ENCODE measurements around the gene TMEM134. TPM values are rescaled to one million over a fixed set of nuclear protein-coding genes. Genes with fewer than 3 reads are reported as not detected.

The TMEM134 gene
- total and polyA plus RNA-seq, 9 of the 15 experiments (the other 6 are each of a cell fraction or from before 2014, with no cell fraction given) = 0.63 to 48.4 (median 10.7) TPM

DNA sequence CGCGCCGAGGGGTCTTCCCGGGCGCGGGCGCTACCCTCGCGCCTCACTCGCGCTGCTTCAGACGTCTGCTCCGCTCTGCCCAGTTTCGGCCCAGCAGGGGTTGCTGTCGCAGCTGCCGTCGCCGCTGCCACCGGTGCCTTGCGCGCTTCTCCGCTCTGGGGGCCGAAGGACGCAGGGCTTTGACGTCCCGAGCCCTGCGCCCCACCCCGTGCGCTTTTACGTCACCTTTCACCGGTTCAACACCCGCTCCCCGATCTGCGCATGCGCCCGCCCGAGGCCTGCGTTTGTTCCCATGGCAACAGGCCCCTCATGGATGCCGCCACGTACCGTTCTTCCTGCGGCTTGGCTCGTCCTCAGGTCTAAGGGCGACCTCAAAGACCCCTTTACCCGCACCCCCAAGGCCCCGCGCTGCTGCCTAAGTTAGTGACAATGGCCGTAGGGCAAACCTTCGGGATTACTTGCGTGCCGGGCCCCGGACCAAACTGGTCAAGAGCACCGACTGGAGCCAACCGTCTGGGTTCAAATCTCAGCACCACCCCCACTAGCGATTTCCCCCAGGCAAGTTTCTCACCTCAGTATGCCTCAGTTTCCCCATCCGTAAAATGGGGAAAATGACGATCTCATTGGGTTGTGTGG is 39.6 kb upstream of the TMEM134 start (continued):
- TF ChIP-seq, protein P1, sequence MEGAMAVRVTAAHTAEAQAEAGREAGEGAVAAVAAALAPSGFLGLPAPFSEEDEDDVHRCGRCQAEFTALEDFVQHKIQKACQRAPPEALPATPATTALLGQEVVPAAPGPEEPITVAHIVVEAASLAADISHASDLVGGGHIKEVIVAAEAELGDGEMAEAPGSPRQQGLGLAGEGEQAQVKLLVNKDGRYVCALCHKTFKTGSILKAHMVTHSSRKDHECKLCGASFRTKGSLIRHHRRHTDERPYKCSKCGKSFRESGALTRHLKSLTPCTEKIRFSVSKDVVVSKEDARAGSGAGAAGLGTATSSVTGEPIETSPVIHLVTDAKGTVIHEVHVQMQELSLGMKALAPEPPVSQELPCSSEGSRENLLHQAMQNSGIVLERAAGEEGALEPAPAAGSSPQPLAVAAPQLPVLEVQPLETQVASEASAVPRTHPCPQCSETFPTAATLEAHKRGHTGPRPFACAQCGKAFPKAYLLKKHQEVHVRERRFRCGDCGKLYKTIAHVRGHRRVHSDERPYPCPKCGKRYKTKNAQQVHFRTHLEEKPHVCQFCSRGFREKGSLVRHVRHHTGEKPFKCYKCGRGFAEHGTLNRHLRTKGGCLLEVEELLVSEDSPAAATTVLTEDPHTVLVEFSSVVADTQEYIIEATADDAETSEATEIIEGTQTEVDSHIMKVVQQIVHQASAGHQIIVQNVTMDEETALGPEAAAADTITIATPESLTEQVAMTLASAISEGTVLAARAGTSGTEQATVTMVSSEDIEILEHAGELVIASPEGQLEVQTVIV (CRISPR knock-in tag; IDR thresholded peaks at IDR 0.05; ENCODE audit: borderline replicate concordance) = no peak; the same call in 1 of the 2 replicates
- TF ChIP-seq ZNF217 (CRISPR knock-in tag; IDR thresholded peaks at IDR 0.05) (no peak), NFIC (IDR thresholded peaks at IDR 0.05) (no peak), EZH2 (IDR thresholded peaks at IDR 0.05; ENCODE audit: borderline replicate concordance, low read depth, low read length) (no peak), ZFPM2 (CRISPR knock-in tag; IDR thresholded peaks at IDR 0.05) (no peak), ELF2 (CRISPR knock-in tag; IDR thresholded peaks at IDR 0.05) (no peak), MECOM (CRISPR knock-in tag; IDR thresholded peaks at IDR 0.05) (no peak), ZBTB7A (IDR thresholded peaks at IDR 0.05; ENCODE audit: borderline replicate concordance, control insufficient read depth, low read depth, low read length) (peak; percentile 15; the same call in 1 of the 2 replicates), CREB3L1 (IDR thresholded peaks at IDR 0.05; ENCODE audit: borderline replicate concordance, low read depth) (peak; percentile 81), STAG1 (CRISPR knock-in tag; IDR thresholded peaks at IDR 0.05; ENCODE audit: borderline replicate concordance) (no peak), MAZ (CRISPR knock-in tag; conservative IDR thresholded peaks at IDR 0.05 in 1 of 2, IDR thresholded peaks at IDR 0.05 in 1 of 2) (peak; percentile 95 to 96), DPF2 (IDR thresholded peaks at IDR 0.05) (0 out of 2 replicates have a peak, but pooled peaks have one; percentile 9), ZNF408 (CRISPR knock-in tag; IDR thresholded peaks at IDR 0.05; ENCODE audit: low read depth) (no peak), ERF (CRISPR knock-in tag; IDR thresholded peaks at IDR 0.05) (0 out of 2 replicates have a peak, but pooled peaks have one; percentile 16), ZKSCAN8 (CRISPR knock-in tag; IDR thresholded peaks at IDR 0.05) (no peak), NEUROD1 (IDR thresholded peaks at IDR 0.05; ENCODE audit: borderline replicate concordance, low read depth, low read length, partially characterized antibody) (no peak)
- TF ChIP-seq, protein P2, sequence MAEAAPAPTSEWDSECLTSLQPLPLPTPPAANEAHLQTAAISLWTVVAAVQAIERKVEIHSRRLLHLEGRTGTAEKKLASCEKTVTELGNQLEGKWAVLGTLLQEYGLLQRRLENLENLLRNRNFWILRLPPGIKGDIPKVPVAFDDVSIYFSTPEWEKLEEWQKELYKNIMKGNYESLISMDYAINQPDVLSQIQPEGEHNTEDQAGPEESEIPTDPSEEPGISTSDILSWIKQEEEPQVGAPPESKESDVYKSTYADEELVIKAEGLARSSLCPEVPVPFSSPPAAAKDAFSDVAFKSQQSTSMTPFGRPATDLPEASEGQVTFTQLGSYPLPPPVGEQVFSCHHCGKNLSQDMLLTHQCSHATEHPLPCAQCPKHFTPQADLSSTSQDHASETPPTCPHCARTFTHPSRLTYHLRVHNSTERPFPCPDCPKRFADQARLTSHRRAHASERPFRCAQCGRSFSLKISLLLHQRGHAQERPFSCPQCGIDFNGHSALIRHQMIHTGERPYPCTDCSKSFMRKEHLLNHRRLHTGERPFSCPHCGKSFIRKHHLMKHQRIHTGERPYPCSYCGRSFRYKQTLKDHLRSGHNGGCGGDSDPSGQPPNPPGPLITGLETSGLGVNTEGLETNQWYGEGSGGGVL (CRISPR knock-in tag; IDR thresholded peaks at IDR 0.05) = no peak
- TF ChIP-seq, protein P3, sequence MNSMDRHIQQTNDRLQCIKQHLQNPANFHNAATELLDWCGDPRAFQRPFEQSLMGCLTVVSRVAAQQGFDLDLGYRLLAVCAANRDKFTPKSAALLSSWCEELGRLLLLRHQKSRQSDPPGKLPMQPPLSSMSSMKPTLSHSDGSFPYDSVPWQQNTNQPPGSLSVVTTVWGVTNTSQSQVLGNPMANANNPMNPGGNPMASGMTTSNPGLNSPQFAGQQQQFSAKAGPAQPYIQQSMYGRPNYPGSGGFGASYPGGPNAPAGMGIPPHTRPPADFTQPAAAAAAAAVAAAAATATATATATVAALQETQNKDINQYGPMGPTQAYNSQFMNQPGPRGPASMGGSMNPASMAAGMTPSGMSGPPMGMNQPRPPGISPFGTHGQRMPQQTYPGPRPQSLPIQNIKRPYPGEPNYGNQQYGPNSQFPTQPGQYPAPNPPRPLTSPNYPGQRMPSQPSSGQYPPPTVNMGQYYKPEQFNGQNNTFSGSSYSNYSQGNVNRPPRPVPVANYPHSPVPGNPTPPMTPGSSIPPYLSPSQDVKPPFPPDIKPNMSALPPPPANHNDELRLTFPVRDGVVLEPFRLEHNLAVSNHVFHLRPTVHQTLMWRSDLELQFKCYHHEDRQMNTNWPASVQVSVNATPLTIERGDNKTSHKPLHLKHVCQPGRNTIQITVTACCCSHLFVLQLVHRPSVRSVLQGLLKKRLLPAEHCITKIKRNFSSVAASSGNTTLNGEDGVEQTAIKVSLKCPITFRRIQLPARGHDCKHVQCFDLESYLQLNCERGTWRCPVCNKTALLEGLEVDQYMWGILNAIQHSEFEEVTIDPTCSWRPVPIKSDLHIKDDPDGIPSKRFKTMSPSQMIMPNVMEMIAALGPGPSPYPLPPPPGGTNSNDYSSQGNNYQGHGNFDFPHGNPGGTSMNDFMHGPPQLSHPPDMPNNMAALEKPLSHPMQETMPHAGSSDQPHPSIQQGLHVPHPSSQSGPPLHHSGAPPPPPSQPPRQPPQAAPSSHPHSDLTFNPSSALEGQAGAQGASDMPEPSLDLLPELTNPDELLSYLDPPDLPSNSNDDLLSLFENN (IDR thresholded peaks at IDR 0.05; ENCODE audit: low read depth in 2 of 2, low read length in 2 of 2) = no peak

Measured in K562 (cell line).